HepG2 (cell line): ENCODE data around the gene PNPLA8.

Experiments
- CTCF ChIP-seq: sonication (generic); formaldehyde crosslinking; IDR thresholded peaks from 2 replicates; pipeline ENCODE4 v1.5.0; 2020; ENCODE audit warnings: mild to moderate bottlenecking, missing genetic modification reagents, moderate library complexity
- MED8 ChIP-seq: sonication (generic); formaldehyde crosslinking; IDR thresholded peaks from 2 replicates; pipeline ENCODE4 v1.8.1; 2023; ENCODE audit warnings: mild to moderate bottlenecking, missing genetic modification reagents; ENCODE audit not compliant: insufficient replicate concordance
- NFYB ChIP-seq: sonication (generic); formaldehyde crosslinking; IDR thresholded peaks from 2 replicates; pipeline ENCODE4 v1.4.0; 2020; ENCODE audit warnings: missing genetic modification reagents
- PHF21A ChIP-seq: sonication (generic); formaldehyde crosslinking; IDR thresholded peaks from 2 replicates; pipeline ENCODE4 v1.5.0; 2020; ENCODE audit warnings: mild to moderate bottlenecking, missing genetic modification reagents
- USF2 ChIP-seq, 2 experiments: sonication (generic) in 1 of 2; formaldehyde crosslinking in 1 of 2; IDR thresholded peaks; 2 replicates each; pipeline versions ENCODE4 v1.5.1 to v1.6.1; 2011 to 2020; ENCODE audit warnings: borderline replicate concordance in 1 of 2, low read depth in 1 of 2, low read length in 1 of 2, mild to moderate bottlenecking in 1 of 2, missing genetic modification reagents in 1 of 2, moderate library complexity in 1 of 2
- ZNF619 ChIP-seq: sonication (generic); formaldehyde crosslinking; IDR thresholded peaks from 2 replicates; pipeline ENCODE4 v1.4.0; 2020; ENCODE audit warnings: mild to moderate bottlenecking, missing genetic modification reagents
- TF ChIP-seq, protein P1 (sequence below): IDR thresholded peaks from 2 replicates; pipeline ENCODE4 v1.6.1; 2016

GRCh38 chr7:108461840-108462239 lies 64.1 kb downstream of the PNPLA8 start:
- no peak for TF ChIP-seq MED8
- TF ChIP-seq CTCF (CRISPR knock-in tag), result no peak
- no peak for TF ChIP-seq ZNF619 (CRISPR knock-in tag)
- TF ChIP-seq NFYB (CRISPR knock-in tag), result no peak
- no peak for TF ChIP-seq USF2 (IDR thresholded peaks at IDR 0.05; ENCODE audit: low read depth, low read length)
- no peak for TF ChIP-seq USF2 (CRISPR knock-in tag; IDR thresholded peaks at IDR 0.05; ENCODE audit: borderline replicate concordance)
- TF ChIP-seq, protein P1, sequence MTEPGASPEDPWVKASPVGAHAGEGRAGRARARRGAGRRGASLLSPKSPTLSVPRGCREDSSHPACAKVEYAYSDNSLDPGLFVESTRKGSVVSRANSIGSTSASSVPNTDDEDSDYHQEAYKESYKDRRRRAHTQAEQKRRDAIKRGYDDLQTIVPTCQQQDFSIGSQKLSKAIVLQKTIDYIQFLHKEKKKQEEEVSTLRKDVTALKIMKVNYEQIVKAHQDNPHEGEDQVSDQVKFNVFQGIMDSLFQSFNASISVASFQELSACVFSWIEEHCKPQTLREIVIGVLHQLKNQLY (CRISPR knock-in tag), result no peak
- TF ChIP-seq PHF21A (CRISPR knock-in tag), result no peak
